GM19467 (cell line): ENCODE data around the gene CCDC102B.
A peak's percentile ranks its signal among the peaks of the same experiment; 100 is the strongest.
"Not testable (repeated sequence)": the region's sequence is repeated elsewhere in the genome, so short reads cannot be mapped to it uniquely, and the experiment has no call there.

ENCODE experiments used
- ATAC-seq: cut with Tn5 transposase; IDR thresholded peaks from one replicate; pipeline ENCODE4 v1.9.1; 2021; ENCODE audit warnings: mild to moderate bottlenecking, moderate library complexity; ENCODE audit not compliant: unreplicated experiment

Gene CCDC102B

DNA sequence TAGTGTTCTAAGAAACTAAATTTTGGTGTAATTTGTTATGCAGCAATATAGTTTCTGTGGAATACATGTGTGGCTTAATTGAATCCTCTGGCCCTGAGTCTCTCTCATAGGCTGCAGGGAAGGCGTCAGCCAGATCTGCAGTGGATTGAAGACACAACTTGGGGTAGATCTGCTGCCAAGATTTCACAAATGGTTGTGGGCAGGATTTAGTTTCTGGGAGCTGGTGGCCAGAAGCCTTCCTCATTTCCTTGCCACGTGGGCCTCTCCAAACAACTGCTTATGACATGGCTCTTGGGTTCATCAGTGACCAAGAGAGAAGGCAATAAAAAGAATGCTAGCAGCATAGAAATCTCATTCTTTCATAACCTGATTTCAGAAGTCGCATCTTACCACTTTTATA lies 28.2 kb downstream of the CCDC102B start:
- ATAC-seq, result no peak

DNA sequence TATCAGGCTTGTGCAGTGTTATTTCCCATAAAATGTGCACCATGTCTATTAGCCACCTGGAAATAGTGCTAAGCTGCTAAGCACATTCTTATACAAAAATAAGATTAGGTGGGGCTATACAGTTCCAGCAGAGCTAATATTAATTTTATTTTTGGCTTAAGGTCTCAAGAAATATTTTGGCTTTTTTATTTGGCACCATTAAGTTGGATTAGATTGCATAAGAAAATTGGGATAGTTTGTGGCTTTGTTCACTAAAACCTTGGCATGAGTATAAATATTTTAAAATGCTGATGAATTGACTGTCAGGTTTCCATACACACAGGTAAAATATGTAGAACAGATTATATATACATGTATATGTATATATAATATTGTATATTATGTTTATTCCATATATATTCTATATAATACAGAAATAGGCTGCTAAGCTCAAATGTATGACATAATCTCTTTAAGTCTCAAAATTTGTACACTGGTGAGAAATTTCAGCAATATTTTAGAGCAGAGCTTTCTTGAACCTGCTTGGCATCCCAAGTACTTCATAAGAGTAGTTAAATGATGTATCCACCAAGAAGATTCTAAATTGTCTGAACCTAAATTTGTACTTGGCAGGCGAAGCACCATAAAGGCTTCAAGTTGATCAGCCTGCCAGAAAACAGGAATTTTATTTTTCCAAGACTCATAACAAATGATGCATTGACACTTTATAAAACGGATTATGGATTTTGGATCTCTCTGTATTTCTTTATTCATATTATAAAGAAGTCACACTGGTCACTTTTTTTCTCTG lies 32.6 kb downstream of the CCDC102B start:
- ATAC-seq, result no peak

DNA sequence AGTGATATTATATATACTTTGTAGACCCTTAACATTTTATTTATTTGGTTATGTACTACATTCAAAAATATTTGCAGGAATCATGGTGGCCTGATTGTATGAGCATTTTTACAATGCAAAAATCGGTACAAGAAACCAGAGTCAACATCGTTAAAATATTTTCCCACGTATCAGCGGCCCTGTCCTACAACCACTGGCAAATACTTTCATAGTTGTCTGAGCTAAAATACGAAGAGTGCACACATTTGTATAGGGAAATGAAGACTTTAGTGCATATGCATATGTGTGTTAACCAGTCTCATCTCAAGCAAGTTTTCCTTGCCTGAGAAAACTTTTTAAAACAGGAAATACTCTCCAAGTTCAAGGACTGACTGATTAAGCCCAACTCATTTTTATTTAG lies 35.9 kb downstream of the CCDC102B start:
- ATAC-seq, result no peak

DNA sequence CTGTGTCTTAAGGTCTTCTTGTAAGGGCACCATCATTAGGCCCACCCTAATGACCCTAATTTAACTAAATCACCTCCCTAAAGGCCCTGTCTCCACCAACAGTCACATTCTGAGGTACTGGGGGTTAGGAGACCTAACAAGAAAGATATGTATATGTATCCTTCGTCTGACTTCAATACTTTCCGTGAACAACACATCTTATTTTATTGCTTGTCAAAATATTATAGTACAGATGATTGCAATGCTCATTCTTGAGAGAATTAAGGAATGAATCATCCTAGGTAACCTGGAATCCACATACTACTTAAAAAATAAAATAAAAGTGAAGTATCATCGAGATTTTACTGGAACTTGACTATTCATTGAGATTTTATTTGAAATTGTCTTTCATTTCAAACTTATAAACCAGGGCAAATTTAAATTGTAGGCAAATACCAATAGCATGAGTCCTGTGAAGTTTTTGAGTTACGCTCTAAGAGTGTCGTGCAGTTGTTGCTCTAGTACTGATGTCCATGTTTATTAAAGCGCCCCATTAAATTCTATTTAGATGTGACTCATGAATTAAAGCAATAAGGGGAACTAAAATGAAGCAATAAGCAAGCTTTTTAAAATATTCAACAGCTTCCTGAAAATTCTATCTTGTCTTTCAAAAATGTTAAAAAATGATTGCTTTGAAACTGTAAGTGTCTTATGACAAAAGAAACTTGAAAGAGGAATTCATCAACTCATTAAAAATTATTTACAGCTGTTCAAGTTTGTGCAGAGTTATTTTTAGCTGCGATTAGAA lies 40.0 kb downstream of the CCDC102B start:
- ATAC-seq, result no peak

DNA sequence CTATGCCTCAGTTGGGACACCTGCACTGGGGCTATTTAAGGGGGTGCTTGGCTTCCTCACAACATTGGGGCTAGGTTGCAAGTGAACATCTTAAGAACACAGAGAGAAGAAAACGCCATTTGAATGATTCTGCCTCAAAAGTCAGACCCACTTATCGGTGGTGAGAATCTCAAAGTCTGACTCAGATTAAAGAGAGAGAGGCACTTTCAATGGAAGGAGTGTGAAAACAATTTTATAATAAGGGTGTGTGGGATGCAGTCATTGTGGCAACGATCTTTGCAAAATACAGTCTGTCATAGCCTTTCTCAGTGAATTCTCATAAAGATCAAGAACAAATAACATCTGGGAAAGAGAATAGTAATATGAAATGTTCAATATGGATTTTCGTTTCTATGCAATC lies 41.8 kb downstream of the CCDC102B start:
- ATAC-seq, result no peak

- no peak for ATAC-seq
These were observed 42.8 kb downstream of the CCDC102B start for GRCh38 chr18:68840554-68841263.

DNA sequence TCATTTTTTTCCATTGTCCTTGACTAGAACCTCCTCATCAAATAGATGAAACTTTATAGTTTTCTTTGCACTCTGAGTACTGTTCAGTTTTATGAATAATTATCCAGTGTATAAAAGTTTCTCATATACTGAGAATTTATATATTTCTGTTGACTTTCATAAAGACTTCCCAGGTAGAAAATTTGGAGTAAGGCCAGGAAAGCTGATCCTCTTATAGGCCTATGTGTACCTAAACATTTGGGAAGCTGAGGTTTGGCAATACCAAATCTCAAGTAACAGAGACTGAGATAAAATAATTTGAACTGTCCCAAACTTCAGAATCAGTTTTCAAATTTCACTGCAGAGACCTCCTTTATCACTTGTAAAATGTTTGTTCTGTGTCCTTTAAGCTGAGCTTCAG lies 43.4 kb downstream of the CCDC102B start:
- no peak for ATAC-seq

- ATAC-seq, result no peak
These were observed 45.1 kb downstream of the CCDC102B start for GRCh38 chr18:68842951-68843350.

- ATAC-seq, result no peak
These were observed 45.7 kb downstream of the CCDC102B start for GRCh38 chr18:68843473-68844089.

- ATAC-seq, result peak; percentile 62
These were observed 49.4 kb downstream of the CCDC102B start for GRCh38 chr18:68847219-68847837.

DNA sequence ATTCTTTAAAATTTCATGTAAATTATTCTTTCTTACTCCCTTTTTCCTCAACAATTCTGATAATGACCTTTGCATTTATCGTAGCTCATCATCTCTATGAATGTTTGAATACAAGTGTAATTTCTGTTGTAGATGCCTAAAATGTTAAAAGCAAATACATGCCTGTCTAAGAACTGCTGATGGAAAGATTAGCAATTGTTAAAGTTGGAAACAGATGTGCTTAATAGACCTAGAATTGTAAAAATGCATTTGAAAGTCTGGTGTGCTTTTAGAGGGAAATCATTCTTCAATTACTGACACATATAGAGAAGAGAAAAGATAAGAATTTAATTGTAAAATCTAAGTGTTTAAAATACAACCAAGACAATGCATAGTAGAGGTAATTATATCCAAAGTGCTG lies 50.4 kb downstream of the CCDC102B start:
- ATAC-seq, result no peak

GRCh38 chr18:68854786-68855391 lies 57.0 kb downstream of the CCDC102B start:
- no peak for ATAC-seq

GRCh38 chr18:68855491-68855890 lies 57.6 kb downstream of the CCDC102B start:
- no peak for ATAC-seq

DNA sequence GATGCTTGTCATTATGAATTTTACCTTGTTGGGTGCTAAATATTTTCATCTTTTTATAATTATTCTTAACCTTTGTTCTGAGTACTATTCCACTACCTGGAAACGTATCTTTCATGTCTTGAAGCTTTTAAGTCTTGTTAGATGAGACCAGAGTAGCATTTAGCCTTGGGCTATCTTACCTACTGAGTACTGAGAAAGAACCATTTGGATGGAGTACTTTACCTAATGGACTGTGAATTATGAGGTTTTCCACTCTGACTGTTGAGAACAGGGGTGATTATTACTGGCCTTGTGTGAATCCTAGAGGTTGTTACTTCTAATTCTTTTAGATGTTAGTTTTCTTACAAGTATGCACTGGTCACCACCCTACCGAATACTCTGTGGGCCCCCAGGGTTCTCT lies 63.5 kb downstream of the CCDC102B start:
- ATAC-seq, result no peak

- ATAC-seq, result no peak
These were observed 67.1 kb downstream of the CCDC102B start for GRCh38 chr18:68865021-68865420.

GRCh38 chr18:68865503-68865902 lies 67.6 kb downstream of the CCDC102B start:
- ATAC-seq, result no peak

DNA sequence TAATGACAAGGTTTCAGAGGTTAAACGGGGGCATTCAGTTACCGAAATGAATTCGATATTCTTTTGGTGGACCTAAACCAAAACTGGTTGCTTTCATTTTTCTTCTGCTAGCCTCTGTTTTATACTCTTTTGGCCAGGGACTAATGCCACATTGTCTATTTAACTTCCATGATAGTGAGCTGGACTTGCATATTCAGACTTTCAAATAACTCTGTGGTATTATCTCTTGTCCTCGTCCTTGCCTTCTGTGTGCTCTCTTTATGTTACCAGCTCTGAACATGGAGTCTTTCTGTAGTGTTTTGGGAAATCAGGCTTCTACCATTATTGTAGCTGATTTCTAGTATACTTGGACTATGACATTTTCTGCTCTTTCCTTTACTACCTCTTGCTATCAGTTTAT lies 75.1 kb downstream of the CCDC102B start:
- ATAC-seq, result no peak

- ATAC-seq, result no peak
These were observed 76.5 kb downstream of the CCDC102B start for GRCh38 chr18:68874361-68874760.

- not testable (repeated sequence) for ATAC-seq
These were observed 82.1 kb downstream of the CCDC102B start for GRCh38 chr18:68879947-68880346.

DNA sequence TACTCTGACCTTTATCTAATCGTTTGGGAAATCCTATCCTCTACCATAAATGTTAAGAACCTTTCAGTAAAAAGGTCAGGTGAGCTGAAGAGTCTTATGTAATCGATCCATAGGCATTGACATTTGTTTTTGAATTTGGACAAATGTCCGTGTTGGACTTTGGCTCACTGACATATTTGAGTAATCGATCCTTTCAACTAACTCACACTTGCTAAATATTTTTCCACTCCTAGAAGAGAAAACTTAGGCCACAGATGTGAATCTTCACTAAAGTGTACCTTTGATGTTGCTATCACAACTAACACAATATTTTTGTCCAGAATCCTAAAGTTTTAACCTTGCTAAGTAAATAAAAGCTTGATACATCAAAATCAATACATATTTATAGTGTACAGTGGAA lies 89.5 kb downstream of the CCDC102B start:
- no peak for ATAC-seq
